ENCODE results near the gene FRMPD1. TPM values are rescaled to one million over a fixed set of nuclear protein-coding genes. Genes with fewer than 3 reads are reported as not detected.
A peak's percentile ranks its signal among the peaks of the same experiment; 100 is the strongest.

FRMPD1 gene
- total and polyA plus RNA-seq, 3 donors from 2014 or later, result 15.9 to 67.3 (median 48.0) TPM

GRCh38 chr9:37609735-37610397 is 40.9 kb upstream of the FRMPD1 start:
- 67 to 68% methylated on average over 6 of the region's 6 CpGs for WGBS, 2 donors
- no peak for TF ChIP-seq CTCF (IDR thresholded peaks at IDR 0.05)
- TF ChIP-seq POLR2A (IDR thresholded peaks at IDR 0.05), result no peak

GRCh38 chr9:37611014-37611413 is 39.7 kb upstream of the FRMPD1 start:
- WGBS, 2 donors, result 75 to 81% methylated on average over 6 of the region's 6 CpGs
- Histone ChIP-seq H3K4me3 (no peak overlapping the region), H3K4me1 (no peaks in the 10 kb centered on the region), H3K36me3 (ENCODE audit: low read depth, missing control alignments) (no peaks in the 10 kb centered on the region), H3K9me3 (no peaks in the 10 kb centered on the region), H3K27me3 (no peaks in the 10 kb centered on the region), H3K27ac (no peak overlapping the region)
- TF ChIP-seq POLR2A (IDR thresholded peaks at IDR 0.05) (no peak), CTCF (IDR thresholded peaks at IDR 0.05) (no peak)
- intact Hi-C loops (cut with DNase I; ENCODE audit: low total_unique reads), result no loop called here
- DNase-seq, result no peak

More at GRCh38 chr9:37609735-37610397, 40.9 kb upstream of the FRMPD1 start:
- no peak for DNase-seq
- Histone ChIP-seq H3K36me3 (ENCODE audit: low read depth, missing control alignments) (no peaks in the 10 kb centered on the region), H3K9me3 (no peaks in the 10 kb centered on the region), H3K4me3 (no peak overlapping the region), H3K27me3 (no peaks in the 10 kb centered on the region), H3K4me1 (no peaks in the 10 kb centered on the region), H3K27ac (no peak overlapping the region)
- intact Hi-C loops (cut with DNase I; ENCODE audit: low total_unique reads), result no loop called here

- Histone ChIP-seq H3K4me3 (no peak overlapping the region), H3K27me3 (no peaks in the 10 kb centered on the region), H3K9me3 (no peaks in the 10 kb centered on the region), H3K36me3 (ENCODE audit: low read depth, missing control alignments) (no peaks in the 10 kb centered on the region), H3K4me1 (no peaks in the 10 kb centered on the region), H3K27ac (no peak overlapping the region)
- WGBS, 2 donors, result 70 to 77% methylated on average over 1 of the region's 1 CpG
- TF ChIP-seq POLR2A (IDR thresholded peaks at IDR 0.05) (no peak), CTCF (IDR thresholded peaks at IDR 0.05) (no peak)
- intact Hi-C loops (cut with DNase I; ENCODE audit: low total_unique reads), result no loop called here
- DNase-seq, result no peak
Measured at GRCh38 chr9:37611961-37612360, 38.8 kb upstream of the FRMPD1 start.

- peak; percentile 32 for DNase-seq
- no peak overlapping the region for H3K4me3 ChIP-seq
- WGBS, 2 donors, result 62 to 70% methylated on average over 2 of the region's 2 CpGs
- no peaks in the 10 kb centered on the region for H3K9me3 ChIP-seq
- no peaks in the 10 kb centered on the region for H3K27me3 ChIP-seq
- no peaks in the 10 kb centered on the region for H3K4me1 ChIP-seq
- H3K27ac ChIP-seq, result no peak overlapping the region
- no peaks in the 10 kb centered on the region for H3K36me3 ChIP-seq (ENCODE audit: low read depth, missing control alignments)
- intact Hi-C loops (cut with DNase I; ENCODE audit: low total_unique reads), result no loop called here
- TF ChIP-seq CTCF (IDR thresholded peaks at IDR 0.05), result no peak
- TF ChIP-seq POLR2A (IDR thresholded peaks at IDR 0.05), result no peak
Measured at GRCh38 chr9:37617161-37617560, 33.6 kb upstream of the FRMPD1 start.

- intact Hi-C loops (cut with DNase I; ENCODE audit: low total_unique reads), result no loop called here
- Histone ChIP-seq H3K27me3 (no peaks in the 10 kb centered on the region), H3K9me3 (no peaks in the 10 kb centered on the region), H3K27ac (no peak overlapping the region), H3K36me3 (ENCODE audit: low read depth, missing control alignments) (no peaks in the 10 kb centered on the region), H3K4me1 (no peaks in the 10 kb centered on the region), H3K4me3 (no peak overlapping the region)
- DNase-seq, result no peak
- 67% methylated on average over 4 of the region's 4 CpGs for WGBS, 2 donors
- TF ChIP-seq POLR2A (IDR thresholded peaks at IDR 0.05) (no peak), CTCF (IDR thresholded peaks at IDR 0.05) (no peak)
Measured at GRCh38 chr9:37617832-37618231, 32.9 kb upstream of the FRMPD1 start.
